ENCODE measurements around the gene HYLS1. TPM values are rescaled to one million over a fixed set of nuclear protein-coding genes. Genes with fewer than 3 reads are reported as not detected.
"Not testable (repeated sequence)": the region's sequence is repeated elsewhere in the genome, so short reads cannot be mapped to it uniquely, and the experiment has no call there.

Gene HYLS1
- total RNA-seq, 1 donor from 2014 or later: 6.2 TPM

DNA sequence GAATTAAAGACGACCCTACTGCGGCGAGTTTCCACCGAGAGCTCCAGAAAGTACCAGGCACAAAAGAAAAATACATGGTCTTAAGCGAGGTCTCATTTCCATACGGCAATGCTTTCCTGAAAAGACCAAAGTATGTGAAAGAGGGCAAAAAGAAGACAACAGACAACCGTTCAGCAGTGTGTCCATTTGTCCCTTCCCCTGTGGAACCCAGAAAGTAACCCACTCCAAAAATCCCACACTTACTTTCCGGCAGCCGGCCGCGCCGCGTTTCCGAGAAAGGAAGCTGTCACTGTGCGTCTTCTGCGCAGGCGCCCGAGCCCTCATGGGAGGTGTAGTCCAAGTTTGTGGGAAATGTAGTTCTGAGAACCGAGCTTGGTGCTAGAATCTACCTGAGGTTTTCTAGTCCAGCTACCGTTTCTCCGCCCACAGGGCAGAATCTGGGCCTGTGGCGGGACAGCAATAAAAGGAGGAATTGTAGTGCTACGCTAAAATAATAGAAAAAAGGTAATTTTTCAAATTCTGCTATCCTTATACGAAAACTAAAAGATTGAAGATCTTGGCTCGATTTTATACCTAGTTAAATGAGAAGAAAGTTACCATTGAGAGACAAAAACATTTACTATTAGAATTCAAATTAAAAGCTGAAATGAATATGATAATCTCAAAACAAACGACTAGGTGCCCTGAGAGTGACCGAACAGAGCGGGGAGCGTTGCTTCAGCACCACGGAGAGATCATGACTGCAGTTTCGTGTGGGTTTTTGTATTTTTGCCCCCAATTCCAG, 15.7 kb downstream of the HYLS1 start, which contains the start of gene PUS3:
PUS3 (minus strand) TSS at position 280 of the 784 bp plus-strand sequence. CDS start 6,922 bp downstream, outside the sequence.
- peak; percentile 76 for DNase-seq (ENCODE audit: low read depth)

DNA sequence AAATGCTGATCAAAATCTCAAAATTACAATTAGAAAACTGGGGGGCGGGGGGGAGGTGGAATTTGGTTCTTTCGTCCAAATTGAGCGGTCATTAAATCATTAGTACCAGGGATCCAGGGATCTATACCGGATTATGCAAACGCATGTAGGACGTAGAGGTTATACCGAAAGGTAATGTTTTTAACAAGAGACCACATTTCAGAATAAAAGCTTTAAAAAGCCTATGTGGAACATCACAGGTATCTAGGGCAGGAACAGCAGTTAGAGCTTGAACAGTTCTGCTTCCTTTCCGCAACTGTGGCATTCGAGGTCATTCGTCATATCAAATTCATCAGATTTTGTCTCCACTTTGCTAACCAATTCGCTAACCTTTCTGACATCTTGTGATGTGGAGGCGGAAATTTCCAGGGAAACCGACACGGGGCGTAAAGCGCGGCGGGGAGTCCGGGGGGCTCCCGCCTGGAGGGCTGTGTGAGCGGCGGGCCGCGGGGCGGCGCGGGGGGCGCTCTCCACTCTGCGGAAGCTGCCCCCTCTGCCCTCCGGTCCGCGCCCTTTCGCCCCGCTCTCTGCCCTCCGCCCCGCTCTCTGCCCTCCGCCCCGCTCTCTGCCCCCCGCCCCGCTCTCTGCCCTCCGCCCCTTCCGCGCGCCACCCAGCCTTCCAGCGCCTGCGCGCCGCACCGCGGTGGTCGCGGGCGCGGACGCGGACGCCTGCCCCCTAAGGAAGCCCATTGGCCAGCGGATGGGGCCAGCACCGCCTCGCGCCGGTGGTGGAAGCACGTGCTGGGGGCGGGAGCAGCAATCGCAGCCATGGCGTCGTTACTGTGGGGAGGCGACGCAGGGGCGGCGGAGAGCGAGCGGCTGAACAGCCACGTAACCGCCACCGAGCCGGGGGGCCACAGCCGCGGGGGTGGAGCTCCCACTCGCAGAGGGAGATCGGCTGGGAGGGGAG, 16.5 kb downstream of the HYLS1 start, which contains the start of gene DDX25:
DDX25 (plus strand) TSS at position 798 of the 949 bp plus-strand sequence; CDS start at position 808, 10 bp downstream.
- DNase-seq (ENCODE audit: low read depth): no peak

GRCh38 chr11:125904678-125905077, 17.2 kb downstream of the HYLS1 start:
- no peak for DNase-seq (ENCODE audit: low read depth)

GRCh38 chr11:125910226-125910849, 22.9 kb downstream of the HYLS1 start:
- no peak for DNase-seq (ENCODE audit: low read depth)

DNA sequence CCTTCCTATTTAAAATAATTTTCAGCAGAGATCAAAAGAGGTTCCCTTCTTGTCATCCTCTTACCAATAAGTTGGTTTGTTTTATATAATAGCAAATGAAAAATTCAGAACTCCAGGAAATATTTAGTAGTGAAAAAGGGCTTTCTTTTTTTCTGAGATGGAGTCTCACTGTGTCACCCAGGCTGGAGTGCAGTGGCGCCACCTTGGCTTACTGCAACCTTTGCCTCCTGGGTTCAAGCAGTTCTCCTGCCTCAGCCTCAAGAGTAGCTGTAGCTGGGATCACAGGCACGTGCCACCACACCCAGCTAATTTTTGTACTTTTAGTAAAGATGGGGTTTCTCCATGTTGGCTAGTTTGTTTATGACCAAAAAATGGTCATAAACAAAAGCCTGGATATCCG, 27.1 kb downstream of the HYLS1 start:
- not testable (repeated sequence) for DNase-seq (ENCODE audit: low read depth)

DNA sequence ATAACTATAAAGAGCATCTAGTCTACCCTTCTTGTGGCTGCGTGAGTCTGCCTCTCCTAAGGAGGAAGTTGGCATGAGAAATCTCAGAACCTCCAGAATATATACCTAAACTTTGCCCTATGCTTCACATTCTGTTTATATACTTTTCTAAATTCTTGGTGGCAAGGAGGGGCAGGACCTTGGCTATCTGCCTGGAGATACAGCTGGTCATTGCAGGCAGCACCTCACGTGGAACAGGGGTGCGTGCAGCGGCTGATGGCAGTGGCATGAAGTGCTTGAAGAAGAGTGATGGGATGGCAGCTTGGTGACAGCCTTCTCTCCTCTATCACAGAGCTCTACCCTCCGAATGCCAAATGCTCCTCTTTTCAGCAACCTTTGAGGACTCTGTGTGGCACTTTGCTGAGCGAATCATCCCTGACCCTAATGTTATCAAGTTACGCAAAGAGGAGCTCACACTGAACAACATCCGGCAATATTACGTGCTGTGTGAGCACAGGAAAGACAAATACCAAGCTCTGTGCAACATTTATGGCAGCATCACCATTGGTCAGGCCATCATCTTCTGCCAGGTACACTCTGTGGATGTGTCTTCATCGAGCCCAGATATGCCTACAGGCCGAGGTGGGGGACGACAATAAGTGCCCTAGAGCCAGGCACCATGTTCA, 29.3 kb downstream of the HYLS1 start:
- DNase-seq (ENCODE audit: low read depth): no peak

GRCh38 chr11:125918140-125918840, 30.8 kb downstream of the HYLS1 start:
- DNase-seq (ENCODE audit: low read depth): no peak

DNA sequence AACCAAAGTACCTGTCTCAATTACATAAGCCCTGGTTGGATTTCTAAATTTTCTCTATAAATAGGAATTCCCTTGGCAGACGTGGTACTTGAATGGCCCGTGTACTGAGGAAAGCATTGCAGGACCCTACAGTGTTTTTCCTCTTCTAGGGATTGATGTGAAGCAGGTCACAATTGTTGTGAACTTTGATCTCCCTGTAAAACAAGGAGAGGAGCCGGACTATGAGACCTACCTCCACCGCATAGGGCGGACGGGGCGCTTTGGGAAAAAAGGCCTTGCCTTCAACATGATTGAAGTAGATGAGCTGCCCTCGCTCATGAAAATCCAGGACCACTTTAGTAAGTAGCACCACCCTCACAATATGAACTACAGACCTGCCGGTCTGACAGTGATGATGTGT, 33.6 kb downstream of the HYLS1 start:
- DNase-seq (ENCODE audit: low read depth): no peak

DNA sequence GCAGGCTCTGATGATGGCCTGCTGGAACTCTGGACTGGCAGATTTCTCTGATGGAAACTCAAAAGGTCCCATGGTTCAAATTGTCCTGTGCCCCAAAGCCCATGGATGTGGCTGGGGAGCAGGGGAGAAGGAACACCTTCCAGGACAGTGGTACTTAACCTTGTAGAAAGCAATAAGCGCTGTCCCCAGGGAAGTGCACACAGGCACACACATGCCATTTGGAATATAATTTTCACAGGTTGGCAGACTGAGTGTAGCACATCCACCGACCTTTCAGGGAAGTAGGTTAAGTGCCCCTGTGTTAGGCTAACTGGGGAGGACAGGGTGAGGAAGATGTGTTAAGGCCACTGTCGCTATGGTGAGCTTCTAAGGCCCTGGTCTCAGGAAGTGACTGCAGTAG, 34.7 kb downstream of the HYLS1 start:
- no peak for DNase-seq (ENCODE audit: low read depth)

GRCh38 chr11:125923012-125923579, 35.6 kb downstream of the HYLS1 start:
- peak; percentile 67 for DNase-seq (ENCODE audit: low read depth)

- DNase-seq (ENCODE audit: low read depth): no peak
These were observed 36.2 kb downstream of the HYLS1 start for GRCh38 chr11:125923633-125924032.

DNA sequence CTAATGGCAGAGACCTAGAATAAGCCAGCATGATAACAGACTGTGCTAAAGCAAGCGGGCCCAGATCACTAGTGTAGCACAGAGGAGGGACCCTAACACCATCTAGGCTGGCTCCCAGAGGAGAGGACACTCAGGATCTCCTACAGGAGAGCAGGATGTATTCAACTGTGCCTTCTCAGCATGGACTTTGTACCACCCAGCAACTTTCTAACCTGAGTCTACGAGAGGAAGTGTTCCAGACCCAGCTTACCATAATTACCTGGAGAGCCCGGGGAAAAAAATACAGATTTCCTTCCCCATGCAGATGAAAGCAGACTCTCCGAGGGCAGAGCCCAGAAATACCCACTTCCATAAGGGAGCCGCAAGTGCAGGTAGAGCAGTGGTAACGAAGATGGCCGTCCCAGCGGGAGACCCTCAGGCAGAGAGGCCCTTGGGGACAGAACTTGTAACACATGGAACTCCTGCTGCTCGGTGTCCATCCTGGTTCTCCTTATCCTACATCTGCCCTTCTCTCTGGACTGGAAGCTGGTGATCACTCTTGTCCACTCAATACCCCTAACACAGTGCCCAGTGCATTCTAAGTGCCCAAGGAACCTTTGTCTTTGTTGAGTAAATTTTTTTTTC, 37.0 kb downstream of the HYLS1 start:
- no peak for DNase-seq (ENCODE audit: low read depth)

DNA sequence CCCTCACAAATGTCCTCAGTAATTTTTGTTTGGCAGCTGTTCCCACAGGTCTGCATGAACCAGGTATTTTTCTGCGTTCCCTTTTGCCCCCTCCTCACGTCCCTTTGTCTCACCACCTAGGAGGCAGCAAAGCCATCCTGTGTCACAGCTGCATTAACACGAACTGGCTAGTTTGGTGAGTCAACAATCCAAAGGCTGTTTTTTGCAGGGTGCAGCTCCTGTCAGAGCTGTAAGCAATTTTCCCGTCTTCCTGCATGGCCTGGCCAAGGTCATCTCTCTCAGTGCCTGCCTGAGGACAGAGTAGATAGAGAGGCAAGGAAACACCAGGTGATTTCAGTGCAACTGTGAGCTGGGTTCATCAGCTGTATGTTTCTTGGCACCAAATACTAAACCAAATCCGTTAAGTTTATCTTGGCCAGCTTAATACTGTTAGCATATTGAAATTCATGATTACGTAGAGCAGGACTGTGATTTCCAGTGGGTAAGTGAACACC, 37.8 kb downstream of the HYLS1 start:
- DNase-seq (ENCODE audit: low read depth): no peak

DNA sequence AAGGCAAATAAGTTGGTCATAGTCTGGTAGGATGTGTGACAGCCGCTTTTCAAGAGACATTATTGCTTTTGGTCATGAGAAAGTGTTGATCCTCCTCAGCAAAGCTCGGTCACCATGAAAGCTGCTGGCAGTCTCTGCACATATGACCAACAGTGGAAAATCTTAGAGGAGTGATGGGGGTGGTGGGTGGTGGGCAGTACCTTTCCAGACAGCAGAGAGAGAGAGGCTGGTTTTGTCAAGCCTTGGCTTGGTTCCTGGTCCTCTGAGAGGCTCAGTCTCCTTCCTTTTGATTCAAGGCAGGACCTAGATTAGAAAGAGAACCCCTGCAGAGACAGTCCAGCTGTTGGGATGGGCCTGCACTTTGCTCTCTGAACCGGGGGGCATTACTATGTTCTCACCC, 38.3 kb downstream of the HYLS1 start:
- no peak for DNase-seq (ENCODE audit: low read depth)

DNA sequence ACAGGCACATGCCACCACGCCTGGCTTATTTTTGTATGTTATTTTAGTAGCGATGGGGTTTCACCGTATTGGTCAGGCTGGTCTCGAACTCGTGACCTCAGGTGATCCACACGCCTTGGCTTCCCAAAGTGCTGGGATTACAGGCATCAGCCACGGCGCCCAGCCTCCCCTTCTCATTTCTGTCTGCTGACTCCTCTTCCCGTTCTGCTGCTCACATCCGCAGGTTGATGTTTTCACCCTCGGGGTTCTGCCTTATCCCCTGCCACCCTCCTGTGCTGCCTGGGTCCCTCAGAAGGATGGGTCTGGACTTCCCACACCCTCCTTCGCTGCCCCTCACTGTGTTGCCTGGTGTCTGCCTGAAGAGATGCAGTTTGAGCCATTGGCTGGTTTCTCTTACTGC, 39.2 kb downstream of the HYLS1 start:
- no peak for DNase-seq (ENCODE audit: low read depth)

DNA sequence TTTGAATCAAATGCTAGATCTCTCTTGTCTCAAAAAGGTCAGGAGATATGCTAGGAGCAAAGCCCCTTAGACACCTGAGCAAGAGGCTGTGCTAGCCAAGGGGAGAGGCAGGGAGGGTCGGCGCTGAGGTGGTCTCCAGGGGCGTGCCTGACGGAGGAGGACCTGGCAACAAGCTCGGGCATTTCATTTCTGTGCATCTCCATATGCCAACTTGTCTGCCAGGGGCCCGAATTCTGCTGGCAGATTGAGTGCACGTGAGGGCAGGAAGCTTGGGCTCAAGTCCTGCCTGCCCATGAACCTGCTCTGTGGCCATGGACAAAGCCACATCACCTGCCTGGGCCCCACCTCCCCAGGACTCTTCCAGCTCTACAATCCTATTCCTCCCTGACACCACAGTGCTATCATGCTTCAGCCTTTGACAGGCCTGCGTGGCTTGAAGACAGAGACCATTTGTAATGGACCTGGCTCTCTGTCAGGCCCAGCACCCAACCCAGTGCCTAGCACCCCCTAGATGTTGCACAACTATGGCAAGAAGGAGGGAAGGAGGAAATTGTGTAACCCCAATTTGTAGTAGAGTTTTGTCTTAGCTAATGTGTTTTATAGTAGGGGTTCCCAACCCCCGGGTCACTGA, 42.1 kb downstream of the HYLS1 start:
- no peak for DNase-seq (ENCODE audit: low read depth)

- DNase-seq (ENCODE audit: low read depth): no peak
These were observed 42.6 kb downstream of the HYLS1 start for GRCh38 chr11:125930076-125930450.

DNA sequence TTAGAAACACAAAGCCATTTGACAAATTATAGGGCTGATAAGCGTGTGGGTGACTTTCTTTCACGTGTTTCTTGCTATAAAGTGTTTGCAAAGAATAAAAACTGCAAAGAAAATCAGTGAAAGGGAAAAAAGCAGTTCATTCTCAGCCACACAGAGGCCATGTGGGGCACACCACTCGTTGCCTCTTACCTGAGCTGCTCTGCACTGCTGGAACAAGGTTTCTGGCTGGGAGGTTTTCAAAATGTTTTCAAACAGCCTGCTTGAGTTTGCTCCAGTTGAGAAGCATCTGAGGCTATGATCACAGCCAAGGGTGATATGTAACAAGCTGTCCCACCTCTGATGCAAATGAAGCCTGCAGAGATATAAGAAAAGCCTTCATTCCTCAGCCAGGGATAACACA, 43.6 kb downstream of the HYLS1 start:
- no peak for DNase-seq (ENCODE audit: low read depth)

DNA sequence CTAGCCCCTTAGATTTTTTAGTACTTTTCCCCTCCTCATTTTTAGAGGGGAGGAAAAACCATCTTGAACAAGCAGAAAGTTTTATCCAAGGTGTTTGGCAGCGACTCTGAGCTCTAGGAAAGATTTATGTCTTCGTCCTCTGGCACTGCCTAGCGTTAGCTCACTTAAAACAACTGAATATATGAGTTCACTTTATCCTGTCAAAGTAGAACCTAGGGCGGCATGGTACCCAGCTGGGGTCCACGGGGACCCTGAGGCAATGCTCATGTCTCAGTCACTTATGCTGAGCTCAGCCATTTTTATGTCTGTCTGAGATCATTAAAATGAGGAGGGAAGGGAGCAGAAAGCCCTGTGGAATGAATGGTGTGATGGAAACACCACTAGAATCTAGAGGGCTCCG, 44.2 kb downstream of the HYLS1 start:
- no peak for DNase-seq (ENCODE audit: low read depth)
